GM12873 (cell line): ENCODE results near the gene LANCL1.

Experiments
- TF ChIP-seq, protein P1 (sequence below): IDR thresholded peaks from 2 replicates; pipeline ENCODE4 v1.5.1; 2012; ENCODE audit warnings: low read depth, mild to moderate bottlenecking, moderate library complexity, low read length, control low read depth; ENCODE audit not compliant: insufficient read depth; ENCODE audit errors: missing control alignments

The LANCL1 gene

DNA sequence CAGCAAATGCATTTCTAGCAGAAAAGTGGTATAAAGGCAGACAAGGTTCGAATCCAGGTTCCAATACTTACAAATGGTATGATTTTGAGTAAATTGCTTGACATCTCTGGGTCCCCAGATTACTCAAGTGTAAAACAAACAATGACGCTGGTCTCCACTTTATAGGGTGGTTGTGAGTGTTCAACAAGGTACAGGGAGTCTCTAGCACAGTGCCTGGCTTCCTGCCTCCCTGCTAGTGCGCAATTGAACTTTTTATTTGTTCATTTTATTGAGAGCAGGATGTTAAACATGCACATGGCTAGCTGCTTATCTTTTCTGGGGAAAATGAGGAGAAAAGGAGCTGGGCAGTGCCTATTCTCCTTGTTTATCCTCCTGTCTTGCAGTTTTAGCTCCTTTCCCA is 86.7 kb downstream of the LANCL1 start:
- TF ChIP-seq, protein P1, sequence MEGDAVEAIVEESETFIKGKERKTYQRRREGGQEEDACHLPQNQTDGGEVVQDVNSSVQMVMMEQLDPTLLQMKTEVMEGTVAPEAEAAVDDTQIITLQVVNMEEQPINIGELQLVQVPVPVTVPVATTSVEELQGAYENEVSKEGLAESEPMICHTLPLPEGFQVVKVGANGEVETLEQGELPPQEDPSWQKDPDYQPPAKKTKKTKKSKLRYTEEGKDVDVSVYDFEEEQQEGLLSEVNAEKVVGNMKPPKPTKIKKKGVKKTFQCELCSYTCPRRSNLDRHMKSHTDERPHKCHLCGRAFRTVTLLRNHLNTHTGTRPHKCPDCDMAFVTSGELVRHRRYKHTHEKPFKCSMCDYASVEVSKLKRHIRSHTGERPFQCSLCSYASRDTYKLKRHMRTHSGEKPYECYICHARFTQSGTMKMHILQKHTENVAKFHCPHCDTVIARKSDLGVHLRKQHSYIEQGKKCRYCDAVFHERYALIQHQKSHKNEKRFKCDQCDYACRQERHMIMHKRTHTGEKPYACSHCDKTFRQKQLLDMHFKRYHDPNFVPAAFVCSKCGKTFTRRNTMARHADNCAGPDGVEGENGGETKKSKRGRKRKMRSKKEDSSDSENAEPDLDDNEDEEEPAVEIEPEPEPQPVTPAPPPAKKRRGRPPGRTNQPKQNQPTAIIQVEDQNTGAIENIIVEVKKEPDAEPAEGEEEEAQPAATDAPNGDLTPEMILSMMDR = no peak

DNA sequence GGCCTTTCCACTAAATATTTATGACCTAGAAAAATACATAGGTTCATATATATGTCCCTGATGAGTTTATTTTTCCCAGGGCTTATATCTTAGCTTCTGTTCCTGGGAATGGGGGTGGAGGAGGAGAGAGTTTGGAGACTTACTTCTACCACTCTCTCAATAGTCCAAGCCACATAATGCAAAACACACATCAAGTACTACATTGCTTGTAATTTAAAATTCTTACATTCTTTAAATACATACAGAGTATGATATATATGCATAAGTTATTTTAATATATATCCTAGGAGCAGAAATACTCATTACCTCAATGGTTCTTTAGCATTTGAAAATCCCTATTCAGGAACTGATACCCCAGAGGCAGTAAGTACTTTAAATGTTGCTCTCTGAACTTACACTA is 88.4 kb downstream of the LANCL1 start:
- TF ChIP-seq, protein P1 = no peak

DNA sequence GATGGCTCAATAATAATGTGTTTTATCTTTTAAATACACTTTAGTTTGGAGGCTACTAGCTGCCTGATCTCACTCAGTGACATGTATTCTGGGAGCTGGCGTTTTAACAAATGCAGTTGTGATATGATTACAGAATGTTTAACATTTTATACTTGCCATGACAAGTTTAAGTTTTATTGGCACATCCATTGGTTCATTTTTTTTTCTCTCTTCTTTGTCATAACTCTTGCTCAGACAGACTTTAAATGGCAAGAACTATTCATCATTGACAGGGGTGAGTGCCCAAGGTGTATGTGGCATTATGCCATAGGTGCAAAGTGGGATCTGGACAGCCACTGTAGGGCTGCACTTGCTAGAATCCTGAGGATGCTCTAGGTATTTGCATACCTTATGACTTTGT is 89.5 kb downstream of the LANCL1 start:
- TF ChIP-seq, protein P1 = no peak
